CD4-positive, CD25-positive, alpha-beta regulatory T cell (primary cell): ENCODE results near the gene AMZ1. TPM values are rescaled to one million over a fixed set of nuclear protein-coding genes. Genes with fewer than 3 reads are reported as not detected.
"Not testable (repeated sequence)": the region's sequence is repeated elsewhere in the genome, so short reads cannot be mapped to it uniquely, and the experiment has no call there.

Experiments
- ATAC-seq, 2 donors: fragments of 150-1000 bp; cut with Tn5 transposase; one replicate each; pipeline ENCODE4 v1.10.0; 2021; ENCODE audit warnings: low read depth in 2 of 2, moderate number of reproducible peaks in 2 of 2, moderate library complexity in 1 of 2
- DNase-seq, 3 donors: peaks; one replicate each; pipeline versions ENCODE4 v3.0.0 to v3.0.0-alpha.2; 2012 to 2022; ENCODE audit warnings: mixed read lengths in 1 of 3
- H3K27ac ChIP-seq: one replicate; pipeline ENCODE4 v1.7.0; 2013; ENCODE audit warnings: mild to moderate bottlenecking, low read length; ENCODE audit not compliant: insufficient read depth, poor library complexity, severe bottlenecking
- H3K27me3 ChIP-seq: one replicate; pipeline ENCODE4 v1.7.0; 2013; ENCODE audit warnings: low read length; ENCODE audit not compliant: control insufficient read depth, insufficient read depth
- H3K36me3 ChIP-seq: one replicate; pipeline ENCODE4 v1.7.0; 2013; ENCODE audit warnings: mild to moderate bottlenecking, low read length, moderate library complexity; ENCODE audit not compliant: control insufficient read depth, insufficient read depth
- H3K4me1 ChIP-seq: 2 replicates; pipeline ENCODE4 v1.7.0; 2013; ENCODE audit warnings: mild to moderate bottlenecking, low read length; ENCODE audit not compliant: insufficient read depth, control insufficient read depth, poor library complexity, severe bottlenecking
- H3K4me3 ChIP-seq: one replicate; pipeline ENCODE4 v1.7.0; 2013; ENCODE audit warnings: low read depth, mild to moderate bottlenecking, low read length, moderate library complexity
- H3K9me3 ChIP-seq, 2 experiments: 1 replicate in 1 of 2; 2 replicates in 1 of 2; pipeline ENCODE4 v1.7.0; 2013; ENCODE audit warnings: low read length in 2 of 2, mild to moderate bottlenecking in 1 of 2, moderate library complexity in 1 of 2; ENCODE audit not compliant: control insufficient read depth in 2 of 2
- H3K27ac Mint-ChIP-seq, 3 donors: one replicate each; pipeline ENCODE4 v1.8.0; 2020 to 2022; ENCODE audit warnings: mild to moderate bottlenecking in 3 of 3, mixed read lengths in 3 of 3, moderate library complexity in 2 of 3
- H3K27me3 Mint-ChIP-seq: one replicate; pipeline ENCODE4 v1.8.0; 2022; ENCODE audit warnings: mild to moderate bottlenecking, mixed read lengths
- H3K36me3 Mint-ChIP-seq: one replicate; pipeline ENCODE4 v1.8.0; 2020; ENCODE audit warnings: mixed read lengths
- H3K4me1 Mint-ChIP-seq, 4 donors: one replicate each; pipeline ENCODE4 v1.8.0; 2020 to 2022; ENCODE audit warnings: mixed read lengths in 4 of 4, mild to moderate bottlenecking in 1 of 4
- H3K4me3 Mint-ChIP-seq, 4 donors: one replicate each; pipeline ENCODE4 v1.8.0; 2020 to 2022; ENCODE audit warnings: mild to moderate bottlenecking in 4 of 4, mixed read lengths in 4 of 4, moderate library complexity in 3 of 4
- H3K9me3 Mint-ChIP-seq, 7 donors: one replicate each; pipeline ENCODE4 v1.8.0; 2020 to 2022; ENCODE audit warnings: mixed read lengths in 7 of 7, mild to moderate bottlenecking in 3 of 7, moderate library complexity in 2 of 7
- polyA plus RNA-seq, 4 donors: library from polyadenylated mRNA; unstranded; fragments of 300-500 nt; fragmentation: Illumina TruSeq; gene quantifications; one replicate each; pipeline ENCODE4 v1.2.3, GENCODE V29; 2021
- total RNA-seq: library from RNA; stranded (reverse); gene quantifications from one replicate; pipeline ENCODE4 v1.2.3, GENCODE V29; 2022

AMZ1 gene
- total and polyA plus RNA-seq, 5 donors from 2014 or later: 0.43 to 1.8 (median 0.64) TPM

DNA sequence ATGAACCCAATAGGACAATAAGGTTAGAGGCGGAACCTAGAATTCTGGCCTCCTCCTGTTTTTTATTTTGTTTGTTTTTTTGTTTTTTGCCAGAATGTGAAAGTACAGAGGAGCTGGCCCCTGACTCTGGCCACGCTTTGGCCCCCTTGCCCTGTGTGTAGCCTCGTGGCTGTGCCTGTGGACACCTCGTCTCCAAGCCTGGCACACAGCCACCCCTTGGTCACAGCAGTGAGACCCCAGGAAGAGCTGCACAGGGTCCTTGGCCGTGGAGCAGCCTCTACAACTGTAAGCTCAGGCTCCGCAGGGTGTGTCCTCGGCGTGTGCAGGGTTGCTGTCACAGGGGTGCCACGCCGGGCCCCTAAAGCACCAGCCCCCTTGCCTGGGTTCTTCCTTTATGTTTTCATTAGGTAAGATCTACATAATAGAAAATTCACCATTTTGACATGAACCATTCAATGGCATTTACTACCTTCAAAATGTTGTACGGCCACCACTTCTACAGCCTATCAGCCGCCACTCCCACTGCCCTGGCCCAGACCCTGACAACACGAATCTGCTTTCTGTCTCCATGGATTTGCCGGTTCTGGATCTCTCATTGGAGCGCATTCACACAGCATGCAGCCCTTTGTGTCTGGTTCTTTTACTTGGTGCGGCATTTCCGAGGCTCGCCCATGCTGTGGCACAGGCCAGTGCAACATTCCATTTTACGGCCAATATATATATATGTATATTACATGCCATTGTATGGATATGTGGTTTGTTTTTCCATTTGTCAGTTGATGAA lies 51.0 kb downstream of the AMZ1 start:
- Histone ChIP-seq H3K4me1 (no peaks in the 10 kb centered on the region), H3K36me3 (peaks cover 3% of the 10 kb centered on the region), H3K27me3 (no peaks in the 10 kb centered on the region), H3K4me3 (no peak overlapping the region), H3K27ac (no peak overlapping the region), H3K9me3 (no peaks in the 10 kb centered on the region)
- Mint-ChIP-seq H3K4me1 (peaks cover 3 to 27% (median 9%) of the 10 kb centered on the region in 4 donors), H3K27ac (no peak overlapping the region), H3K36me3 (peaks cover 11% of the 10 kb centered on the region), H3K9me3 (no peaks in the 10 kb centered on the region), H3K27me3 (no peaks in the 10 kb centered on the region), H3K4me3 (no peak overlapping the region)
- ATAC-seq (no peak), DNase-seq (no peak)

DNA sequence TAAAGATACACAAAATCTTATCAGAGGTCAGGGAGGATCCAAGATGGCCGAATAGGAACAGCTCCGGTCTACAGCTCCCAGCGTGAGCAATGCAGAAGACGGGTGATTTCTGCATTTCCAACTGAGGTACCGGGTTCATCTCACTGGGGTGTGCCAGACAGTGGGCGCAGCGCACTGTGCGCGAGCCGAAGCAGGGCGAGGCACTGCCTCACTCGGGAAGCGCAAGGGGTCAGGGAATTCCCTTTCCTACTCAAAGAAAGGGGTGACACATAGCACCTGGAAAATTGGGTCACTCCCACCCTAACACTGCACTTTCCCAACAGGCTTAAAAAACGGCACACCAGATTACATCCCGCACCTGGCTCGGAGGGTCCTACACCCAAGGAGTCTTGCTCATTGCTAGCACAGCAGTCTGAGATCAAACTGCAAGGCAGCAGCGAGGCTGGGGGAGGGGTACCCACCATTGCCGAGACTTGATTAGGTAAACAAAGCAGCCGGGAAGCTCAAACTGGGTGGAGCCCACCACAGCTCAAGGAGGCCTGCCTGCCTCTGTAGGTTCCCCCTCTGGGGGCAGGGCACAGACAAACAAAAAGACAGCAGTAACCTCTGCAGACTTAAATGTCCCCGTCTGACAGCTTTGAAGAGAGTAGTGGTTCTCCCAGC lies 55.7 kb downstream of the AMZ1 start:
- H3K27ac Mint-ChIP-seq, H3K9me3 Mint-ChIP-seq, H3K27me3 Mint-ChIP-seq, H3K27me3 ChIP-seq, ATAC-seq, H3K9me3 ChIP-seq, H3K4me3 ChIP-seq, H3K4me3 Mint-ChIP-seq, H3K36me3 ChIP-seq, DNase-seq, H3K27ac ChIP-seq, H3K4me1 ChIP-seq: not testable (repeated sequence)
- Mint-ChIP-seq H3K4me1 (peaks cover 0 to 14% (median 5%) of the 10 kb centered on the region in 4 donors), H3K36me3 (peaks cover 16% of the 10 kb centered on the region)

DNA sequence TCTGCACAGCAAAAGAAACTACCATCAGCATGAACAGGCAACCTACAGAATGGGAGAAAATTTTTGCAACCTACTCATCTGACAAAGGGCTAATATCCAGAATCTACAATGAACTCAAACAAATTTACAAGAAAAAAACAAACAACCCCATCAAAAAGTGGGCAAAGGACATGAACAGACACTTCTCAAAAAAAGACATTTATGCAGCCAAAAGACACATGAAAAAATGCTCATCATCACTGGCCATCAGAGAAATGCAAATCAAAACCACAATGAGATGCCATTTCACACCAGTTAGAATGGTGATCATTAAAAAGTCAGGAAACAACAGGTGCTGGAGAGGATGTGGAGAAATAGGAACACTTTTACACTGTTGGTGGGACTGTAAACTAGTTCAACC lies 60.7 kb downstream of the AMZ1 start:
- ATAC-seq, H3K4me3 Mint-ChIP-seq, H3K27me3 Mint-ChIP-seq, H3K27me3 ChIP-seq, H3K9me3 ChIP-seq, H3K27ac ChIP-seq, H3K9me3 Mint-ChIP-seq, H3K4me1 ChIP-seq, H3K36me3 ChIP-seq, DNase-seq, H3K27ac Mint-ChIP-seq, H3K4me3 ChIP-seq: not testable (repeated sequence)
- Mint-ChIP-seq H3K36me3 (peaks cover 16% of the 10 kb centered on the region), H3K4me1 (peaks cover 5 to 19% (median 11%) of the 10 kb centered on the region in 4 donors)

DNA sequence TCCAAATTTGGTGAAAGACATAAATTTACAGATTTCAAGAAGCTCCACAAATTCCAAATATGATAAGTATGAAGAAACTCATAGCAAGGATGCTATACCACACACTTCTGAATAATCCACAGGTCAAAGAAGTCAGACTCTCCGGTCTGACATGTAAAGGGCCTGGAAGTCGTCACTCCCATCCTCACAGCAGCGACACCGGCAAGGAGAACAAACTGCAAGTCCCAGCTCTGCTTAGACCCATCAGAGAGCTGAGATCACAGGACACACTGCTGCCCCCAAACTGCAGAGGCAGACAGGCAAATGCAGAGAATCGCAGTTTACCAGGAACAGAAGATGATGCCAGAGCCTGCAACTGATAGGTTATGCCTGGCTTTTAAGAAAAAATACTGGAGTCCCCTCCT lies 62.0 kb downstream of the AMZ1 start:
- Mint-ChIP-seq H3K4me3 (no peak overlapping the region), H3K27me3 (no peaks in the 10 kb centered on the region), H3K27ac (no peak overlapping the region), H3K9me3 (no peaks in the 10 kb centered on the region), H3K4me1 (peaks cover 5 to 17% (median 11%) of the 10 kb centered on the region in 4 donors), H3K36me3 (peaks cover 13% of the 10 kb centered on the region)
- ATAC-seq (no peak), DNase-seq (no peak)
- H3K4me1 ChIP-seq: no peaks in the 10 kb centered on the region
- H3K27me3 ChIP-seq: no peaks in the 10 kb centered on the region
- H3K4me3 ChIP-seq: no peak overlapping the region
- H3K36me3 ChIP-seq: no peaks in the 10 kb centered on the region
- peaks cover 0 to 2% of the 10 kb centered on the region in 2 experiments for H3K9me3 ChIP-seq
- no peak overlapping the region for H3K27ac ChIP-seq

DNA sequence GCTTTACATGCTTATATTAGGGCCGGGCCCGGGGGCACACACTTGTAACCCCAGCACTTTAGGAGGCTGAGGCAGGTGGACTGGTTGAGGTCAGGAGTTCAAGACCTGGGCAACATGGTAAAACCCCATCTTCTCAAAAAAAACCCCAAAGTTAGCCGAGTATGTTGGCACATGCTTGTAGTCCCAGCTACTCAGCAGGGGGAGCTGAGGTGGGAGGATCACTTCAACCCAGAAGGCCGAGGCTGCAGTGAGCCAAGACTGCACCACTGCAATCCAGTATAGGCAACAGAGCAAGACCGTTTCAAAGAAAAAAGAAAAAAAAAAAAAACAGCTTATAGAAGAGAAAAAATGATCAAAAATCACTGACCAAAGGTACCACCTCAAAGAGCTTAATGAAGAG lies 63.1 kb downstream of the AMZ1 start:
- H3K27me3 Mint-ChIP-seq: no peaks in the 10 kb centered on the region
- Histone ChIP-seq H3K4me1 (no peaks in the 10 kb centered on the region), H3K36me3 (no peaks in the 10 kb centered on the region), H3K27ac (no peak overlapping the region), H3K27me3 (no peaks in the 10 kb centered on the region), H3K4me3 (no peak overlapping the region), H3K9me3 (peaks cover 0 to 2% of the 10 kb centered on the region in 2 experiments)
- H3K36me3 Mint-ChIP-seq: peaks cover 21% of the 10 kb centered on the region
- peaks cover 5 to 16% (median 10%) of the 10 kb centered on the region in 4 donors for H3K4me1 Mint-ChIP-seq
- no peaks in the 10 kb centered on the region for H3K9me3 Mint-ChIP-seq
- ATAC-seq (no peak), DNase-seq (no peak)
- H3K4me3 Mint-ChIP-seq: no peak overlapping the region
- H3K27ac Mint-ChIP-seq: no peak overlapping the region

DNA sequence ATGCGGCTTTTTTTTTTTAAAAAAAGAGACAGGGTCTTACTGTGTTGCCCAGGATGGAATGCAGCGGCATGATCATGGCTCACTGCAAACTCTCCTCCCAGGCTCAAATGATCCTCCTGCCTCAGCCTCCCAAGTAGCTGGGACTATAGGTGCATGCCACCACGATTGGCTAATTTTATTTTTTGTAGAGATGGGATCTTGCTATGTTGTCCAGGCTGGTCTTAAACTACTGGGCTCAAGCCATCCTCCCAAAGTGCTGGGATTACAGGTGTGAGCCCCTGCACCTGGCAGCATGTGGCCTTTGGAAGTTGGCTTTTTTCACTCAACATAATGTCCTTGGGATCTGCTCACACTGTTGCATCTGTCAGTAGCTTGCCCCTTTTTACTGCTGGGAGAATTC lies 65.1 kb downstream of the AMZ1 start:
- Histone ChIP-seq H3K4me3 (no peak overlapping the region), H3K4me1 (peaks cover 7% of the 10 kb centered on the region), H3K27ac (no peak overlapping the region), H3K9me3 (peaks cover 0 to 2% of the 10 kb centered on the region in 2 experiments), H3K27me3 (no peaks in the 10 kb centered on the region), H3K36me3 (no peaks in the 10 kb centered on the region)
- Mint-ChIP-seq H3K36me3 (peaks cover 32% of the 10 kb centered on the region), H3K27ac (peak overlapping the region in 1 of 3 donors; percentile 60), H3K9me3 (no peaks in the 10 kb centered on the region), H3K4me3 (no peak overlapping the region), H3K4me1 (peaks cover 9 to 23% (median 17%) of the 10 kb centered on the region in 4 donors), H3K27me3 (no peaks in the 10 kb centered on the region)
- DNase-seq (no peak), ATAC-seq (no peak)

DNA sequence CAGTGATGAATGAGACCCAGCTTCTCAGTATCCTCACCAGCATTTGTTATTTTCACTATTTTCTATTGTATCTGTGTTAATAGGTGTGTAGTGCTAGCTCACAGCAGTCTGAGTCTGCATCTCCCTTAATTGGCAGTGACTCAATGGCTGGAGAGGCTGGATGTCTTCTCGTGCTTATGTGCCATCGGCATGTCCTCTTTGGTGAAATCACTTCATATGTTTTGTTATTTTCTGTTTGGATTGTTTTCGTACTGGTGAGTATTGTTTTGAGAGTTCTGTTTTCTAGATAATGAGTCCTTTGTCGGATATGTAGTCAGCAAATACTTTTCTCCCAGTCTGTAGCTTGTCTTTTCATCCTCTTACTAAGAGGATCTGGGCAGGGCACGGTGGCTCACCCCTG lies 66.1 kb downstream of the AMZ1 start:
- no peak overlapping the region for H3K4me3 Mint-ChIP-seq

More for the DNA sequence above, 66.1 kb downstream of the AMZ1 start:
- Histone ChIP-seq H3K27me3 (no peaks in the 10 kb centered on the region), H3K27ac (no peak overlapping the region), H3K4me1 (peaks cover 15% of the 10 kb centered on the region), H3K36me3 (no peaks in the 10 kb centered on the region), H3K9me3 (peaks cover 0 to 2% of the 10 kb centered on the region in 2 experiments), H3K4me3 (no peak overlapping the region)
- no peak overlapping the region for H3K27ac Mint-ChIP-seq
- no peaks in the 10 kb centered on the region for H3K9me3 Mint-ChIP-seq
- peaks cover 36% of the 10 kb centered on the region for H3K36me3 Mint-ChIP-seq
- ATAC-seq (no peak), DNase-seq (no peak)
- H3K27me3 Mint-ChIP-seq: no peaks in the 10 kb centered on the region
- H3K4me1 Mint-ChIP-seq: peaks cover 19 to 29% (median 23%) of the 10 kb centered on the region in 4 donors
